ENCODE data around the gene PARP3.

Gene PARP3

GRCh38 chr3:51948016-51948580 is 5.9 kb downstream of the PARP3 start:
- DNase-seq (ENCODE audit: low read depth in 2 of 2), result no peak

GRCh38 chr3:51949121-51949520 is 7.0 kb downstream of the PARP3 start:
- DNase-seq (ENCODE audit: low read depth in 2 of 2), result no peak

- no peak for DNase-seq (ENCODE audit: low read depth in 2 of 2)
Observed at GRCh38 chr3:51950899-51951298, 8.7 kb downstream of the PARP3 start.

- no peak for DNase-seq (ENCODE audit: low read depth in 2 of 2)
Observed at GRCh38 chr3:51953445-51953844, 11.3 kb downstream of the PARP3 start.

GRCh38 chr3:51954105-51954504 is 11.9 kb downstream of the PARP3 start:
- DNase-seq (ENCODE audit: low read depth in 2 of 2), result no peak

- no peak for DNase-seq (ENCODE audit: low read depth in 2 of 2)
Observed at GRCh38 chr3:51954713-51955112, 12.6 kb downstream of the PARP3 start.

GRCh38 chr3:51955175-51955892 is 13.2 kb downstream of the PARP3 start, which contains the start of gene GPR62:
GPR62 (plus strand) TSS chr3:51955381; CDS start chr3:51955653, 272 bp downstream.
- DNase-seq (ENCODE audit: low read depth in 2 of 2), result no peak

GRCh38 chr3:51955893-51956770 is 14.0 kb downstream of the PARP3 start:
- DNase-seq (ENCODE audit: low read depth in 2 of 2), result no peak

GRCh38 chr3:51957520-51958205 is 15.5 kb downstream of the PARP3 start:
- no peak for DNase-seq (ENCODE audit: low read depth in 2 of 2)

GRCh38 chr3:51958603-51959521 is 16.7 kb downstream of the PARP3 start:
- no peak for DNase-seq (ENCODE audit: low read depth in 2 of 2)

GRCh38 chr3:51959651-51960050 is 17.5 kb downstream of the PARP3 start:
- no peak for DNase-seq (ENCODE audit: low read depth in 2 of 2)

GRCh38 chr3:51960386-51960785 is 18.2 kb downstream of the PARP3 start:
- DNase-seq (ENCODE audit: low read depth in 2 of 2), result no peak

- DNase-seq (ENCODE audit: low read depth in 2 of 2), result no peak
Observed at GRCh38 chr3:51961011-51961410, 18.8 kb downstream of the PARP3 start.

- no peak for DNase-seq (ENCODE audit: low read depth in 2 of 2)
Observed at GRCh38 chr3:51961602-51962569, 19.7 kb downstream of the PARP3 start.

- no peak for DNase-seq (ENCODE audit: low read depth in 2 of 2)
Observed at GRCh38 chr3:51962854-51963530, 20.8 kb downstream of the PARP3 start.

GRCh38 chr3:51963951-51964451 is 21.8 kb downstream of the PARP3 start:
- DNase-seq (ENCODE audit: low read depth in 2 of 2), result no peak

GRCh38 chr3:51964521-51964920 is 22.4 kb downstream of the PARP3 start:
- DNase-seq (ENCODE audit: low read depth in 2 of 2), result no peak

- DNase-seq (ENCODE audit: low read depth in 2 of 2), result no peak
Observed at GRCh38 chr3:51966016-51966415, 23.9 kb downstream of the PARP3 start.

GRCh38 chr3:51966486-51966885 is 24.3 kb downstream of the PARP3 start:
- DNase-seq (ENCODE audit: low read depth in 2 of 2), result no peak
